HG02885 (cell line): ENCODE measurements around the gene NSA2.
"Not testable (repeated sequence)": the region's sequence is repeated elsewhere in the genome, so short reads cannot be mapped to it uniquely, and the experiment has no call there.

ENCODE experiments used
- ATAC-seq: cut with Tn5 transposase; IDR thresholded peaks from one replicate; pipeline ENCODE4 v1.9.1; 2021; ENCODE audit warnings: mild to moderate bottlenecking; ENCODE audit not compliant: unreplicated experiment, poor library complexity

Gene NSA2

GRCh38 chr5:74766849-74767578 lies at the start of gene NSA2, which contains the start of gene GFM2:
TSS of gene NSA2 (plus strand) at chr5:74767249. CDS start at chr5:74767361, 112 bp downstream.
TSS of gene GFM2 (minus strand) at chr5:74767117. CDS start at chr5:74763742, 3,375 bp downstream.
- peak; percentile 88 for ATAC-seq

GRCh38 chr5:74717596-74717995 lies 49.5 kb upstream of the NSA2 start:
- ATAC-seq, result no peak

- no peak for ATAC-seq
These were observed 44.8 kb upstream of the NSA2 start for GRCh38 chr5:74722271-74722670.

GRCh38 chr5:74725331-74725730 lies 41.7 kb upstream of the NSA2 start:
- ATAC-seq, result no peak

- ATAC-seq, result no peak
These were observed 30.3 kb upstream of the NSA2 start for GRCh38 chr5:74736759-74737158.

- no peak for ATAC-seq
These were observed 28.6 kb upstream of the NSA2 start for GRCh38 chr5:74738406-74738805.

- ATAC-seq, result not testable (repeated sequence)
These were observed 18.3 kb upstream of the NSA2 start for GRCh38 chr5:74748742-74749141.

DNA sequence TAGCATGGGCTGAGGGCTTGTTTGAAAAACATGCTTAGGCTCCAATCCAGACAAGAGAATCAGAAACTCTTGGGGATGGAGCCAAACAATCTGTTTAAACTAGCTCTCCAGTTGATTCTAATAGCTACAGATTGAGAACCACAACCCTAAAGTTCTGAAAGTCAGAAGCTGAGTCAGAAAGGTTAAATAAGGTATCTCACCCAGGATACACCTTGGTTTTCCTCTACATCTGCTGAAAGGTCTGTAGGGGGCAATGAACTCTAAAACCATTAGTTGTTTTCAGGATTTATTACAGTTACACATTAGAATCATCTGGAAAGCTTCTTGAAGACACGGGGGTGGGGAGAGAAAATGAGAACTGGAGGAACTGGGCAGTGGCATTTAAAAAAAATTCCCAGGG lies 5.8 kb upstream of the NSA2 start:
- no peak for ATAC-seq

DNA sequence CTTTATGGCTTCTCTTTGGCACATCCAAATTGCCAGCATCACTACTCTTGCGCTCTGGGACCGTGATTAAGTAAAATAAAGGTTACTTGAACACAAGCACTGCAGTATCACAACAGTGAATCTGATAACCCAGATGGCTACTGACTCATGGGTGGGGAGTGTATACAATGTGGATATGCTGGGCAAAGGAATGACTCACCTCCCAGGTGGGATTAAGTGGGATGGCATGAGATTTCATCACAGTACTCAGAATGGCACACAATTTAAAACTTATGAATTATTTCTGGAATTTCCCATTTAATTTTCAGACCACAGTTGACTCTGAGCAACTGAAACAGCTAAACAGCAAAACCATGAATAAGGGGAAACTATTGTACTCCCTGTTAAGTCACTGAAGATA lies 4.5 kb upstream of the NSA2 start:
- ATAC-seq, result no peak

GRCh38 chr5:74763504-74763903 lies 3.5 kb upstream of the NSA2 start:
- no peak for ATAC-seq

DNA sequence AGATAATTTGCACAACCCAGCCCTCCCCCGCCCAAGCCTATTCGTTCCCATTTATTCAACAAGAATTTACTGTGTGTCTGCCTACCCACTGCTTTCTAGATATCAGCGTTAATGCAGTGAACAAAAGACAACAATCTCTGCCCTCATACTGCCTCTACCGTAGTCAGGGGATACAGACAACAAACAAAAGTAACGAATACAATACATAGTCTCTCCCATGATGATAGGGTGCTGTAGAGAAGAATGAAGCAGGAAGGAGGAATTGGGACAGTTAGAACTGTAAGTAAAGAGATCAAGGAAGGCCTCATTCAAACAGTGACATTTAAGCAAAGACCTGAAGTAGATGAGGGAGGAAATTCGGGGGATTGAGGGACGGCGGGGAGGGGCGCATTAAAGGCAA lies 1.8 kb upstream of the NSA2 start:
- ATAC-seq, result no peak

DNA sequence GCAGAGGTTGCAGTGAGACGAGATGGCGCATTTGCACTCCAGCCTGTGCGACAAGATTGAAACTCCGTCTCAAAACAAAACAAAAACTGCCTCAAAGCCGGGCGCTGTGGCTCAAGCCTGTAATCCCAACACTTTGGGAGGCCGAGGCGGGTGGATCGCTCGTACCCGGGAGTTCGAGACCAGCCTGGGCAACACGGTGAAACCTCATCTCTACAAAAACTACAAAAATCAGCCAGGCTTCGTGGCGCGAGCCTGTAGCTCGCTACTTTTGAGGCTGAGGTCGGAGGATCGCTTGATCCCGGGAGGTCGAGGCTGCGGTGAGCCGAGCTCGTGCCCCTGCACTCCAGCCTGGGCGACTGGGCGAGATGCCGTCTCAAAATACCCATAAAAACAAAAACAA lies 1.1 kb upstream of the NSA2 start:
- no peak for ATAC-seq

DNA sequence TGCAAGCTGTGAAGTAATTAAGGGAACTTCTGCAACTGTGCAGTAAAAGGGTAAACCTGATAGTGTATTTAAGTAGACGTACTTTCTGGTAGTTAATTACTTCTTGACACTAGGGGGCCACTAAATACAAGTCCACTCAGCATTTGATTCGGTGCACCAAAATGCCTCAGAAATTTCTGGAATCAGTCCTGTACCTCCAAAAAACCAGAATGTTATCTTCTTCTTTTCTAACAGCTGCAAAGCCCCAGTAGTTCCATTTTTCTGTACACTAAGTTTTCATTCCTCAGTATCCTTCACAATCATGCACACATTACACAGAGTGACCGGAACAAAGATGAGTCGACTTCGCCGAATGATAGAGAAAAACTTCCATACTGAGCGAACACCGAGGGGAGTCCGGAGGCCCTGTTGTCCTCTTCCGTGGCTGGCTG lies 616 bp upstream of the NSA2 start:
- peak; percentile 46 for ATAC-seq

- peak; percentile 21 for ATAC-seq
These were observed 497 bp downstream of the NSA2 start for GRCh38 chr5:74767579-74767913.

GRCh38 chr5:74772359-74772758 lies 5.3 kb downstream of the NSA2 start:
- no peak for ATAC-seq

- ATAC-seq, result no peak
These were observed 11.6 kb downstream of the NSA2 start for GRCh38 chr5:74778609-74779008.

- no peak for ATAC-seq
These were observed 19.8 kb downstream of the NSA2 start for GRCh38 chr5:74786851-74787250.

DNA sequence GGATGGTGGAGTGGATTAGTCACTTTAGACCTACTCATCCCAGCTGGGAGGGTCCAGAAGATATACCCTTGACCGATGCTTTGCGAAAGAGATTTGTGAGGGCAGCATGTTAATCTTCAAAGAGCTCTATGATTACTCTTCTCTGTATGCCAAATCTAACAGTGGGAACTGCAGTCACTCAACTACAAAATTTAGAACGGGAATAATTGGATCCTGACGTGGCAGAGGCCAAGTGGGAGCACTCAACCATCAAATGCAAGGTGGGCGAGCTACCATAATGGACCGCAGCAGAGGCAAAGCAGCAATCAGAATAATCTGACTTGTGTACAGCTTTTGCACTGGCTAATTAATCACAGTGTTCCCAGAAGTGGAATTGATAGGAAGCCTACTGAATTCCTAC lies 20.4 kb downstream of the NSA2 start:
- no peak for ATAC-seq

DNA sequence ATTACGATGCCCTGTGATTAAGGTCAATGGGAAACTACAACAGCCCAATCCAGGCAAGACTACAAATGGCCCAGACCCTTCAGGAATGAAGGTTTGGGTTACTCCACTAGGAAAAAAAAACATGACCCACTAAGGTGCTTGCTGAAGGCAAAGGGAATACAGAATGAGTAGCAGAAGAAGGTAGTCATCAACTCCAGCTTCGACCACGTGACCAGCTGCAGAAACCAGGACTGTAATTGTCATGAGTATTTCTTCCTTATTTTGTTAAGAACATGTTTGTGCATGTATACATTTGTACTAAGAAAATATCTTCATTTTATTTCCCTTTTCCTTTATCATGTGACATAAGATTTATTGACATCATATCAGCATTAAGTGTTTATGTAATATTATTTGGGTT lies 24.6 kb downstream of the NSA2 start:
- ATAC-seq, result not testable (repeated sequence)

GRCh38 chr5:74798977-74799911 lies 32.2 kb downstream of the NSA2 start:
- no peak for ATAC-seq

DNA sequence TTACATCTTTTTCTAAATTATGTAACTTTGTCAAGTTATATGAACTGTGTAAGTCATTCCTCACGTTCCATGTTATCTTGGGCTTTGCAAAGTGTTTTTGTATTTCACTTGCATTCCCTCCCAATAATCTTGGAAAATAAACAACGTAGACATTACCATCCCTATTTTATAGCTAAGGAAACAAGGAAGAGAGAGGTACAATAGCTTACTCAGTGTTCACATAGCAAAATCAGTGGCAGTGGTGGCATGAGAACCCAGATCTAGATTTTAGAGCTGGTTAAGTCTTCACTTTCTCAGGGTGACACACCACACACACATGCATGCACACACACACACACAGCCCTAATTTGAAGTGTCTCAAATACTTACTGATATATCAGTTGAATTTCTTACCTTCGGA lies 34.1 kb downstream of the NSA2 start:
- no peak for ATAC-seq
